ENCODE results near the gene C2CD4C.

GRCh38 chr19:391207-391557 is 17.8 kb downstream of the C2CD4C start:
- TF ChIP-seq CTCF (optimal IDR thresholded peaks at IDR 0.05 in 1 of 3, IDR thresholded peaks at IDR 0.05 in 1 of 3, conservative IDR thresholded peaks at IDR 0.05 in 1 of 3; ENCODE audit: extremely low read depth in 1 of 3, insufficient read depth in 2 of 3, low read length in 3 of 3): no peak
- no peak for TF ChIP-seq EZH2 (IDR thresholded peaks at IDR 0.05; ENCODE audit: low read length)

Data from keratinocyte (primary cell).